HEK293 (cell line): ENCODE data around the gene GP1BB.

Experiments used
- HOXD13 ChIP-seq: sonication (generic); formaldehyde crosslinking; IDR thresholded peaks from 2 replicates; pipeline ENCODE4 v1.8.0; 2022; ENCODE audit warnings: missing genetic modification reagents, borderline replicate concordance
- SP2 ChIP-seq: fragments of 450-650 bp; formaldehyde crosslinking; IDR thresholded peaks from 2 replicates; pipeline ENCODE4 v1.5.1; 2016; ENCODE audit warnings: missing biosample characterization, missing genetic modification characterization
- ZEB2 ChIP-seq: fragments of 450-650 bp; formaldehyde crosslinking; IDR thresholded peaks from 2 replicates; pipeline ENCODE4 v1.5.1; 2016; ENCODE audit warnings: missing biosample characterization, missing genetic modification characterization
- ZNF138 ChIP-seq: fragments of 450-650 bp; formaldehyde crosslinking; IDR thresholded peaks from 2 replicates; pipeline ENCODE4 v1.5.1; 2016; ENCODE audit warnings: missing biosample characterization, missing genetic modification characterization, borderline replicate concordance
- ZNF174 ChIP-seq: fragments of 450-650 bp; formaldehyde crosslinking; IDR thresholded peaks from 2 replicates; pipeline ENCODE4 v1.5.0; 2017; ENCODE audit warnings: missing biosample characterization, mild to moderate bottlenecking, missing genetic modification characterization
- ZNF24 ChIP-seq: fragments of 450-650 bp; formaldehyde crosslinking; IDR thresholded peaks from 2 replicates; pipeline ENCODE4 v1.5.1; 2016; ENCODE audit warnings: missing biosample characterization, missing genetic modification characterization
- TF ChIP-seq, protein P1 (sequence below): fragments of 450-650 bp; formaldehyde crosslinking; IDR thresholded peaks from 2 replicates; pipeline ENCODE4 v1.5.1; 2016; ENCODE audit warnings: missing biosample characterization, missing genetic modification characterization
- TF ChIP-seq, protein P2 (sequence below): fragments of 450-650 bp; formaldehyde crosslinking; IDR thresholded peaks from 2 replicates; pipeline ENCODE4 v1.5.1; 2016; ENCODE audit warnings: missing biosample characterization, missing genetic modification characterization

DNA sequence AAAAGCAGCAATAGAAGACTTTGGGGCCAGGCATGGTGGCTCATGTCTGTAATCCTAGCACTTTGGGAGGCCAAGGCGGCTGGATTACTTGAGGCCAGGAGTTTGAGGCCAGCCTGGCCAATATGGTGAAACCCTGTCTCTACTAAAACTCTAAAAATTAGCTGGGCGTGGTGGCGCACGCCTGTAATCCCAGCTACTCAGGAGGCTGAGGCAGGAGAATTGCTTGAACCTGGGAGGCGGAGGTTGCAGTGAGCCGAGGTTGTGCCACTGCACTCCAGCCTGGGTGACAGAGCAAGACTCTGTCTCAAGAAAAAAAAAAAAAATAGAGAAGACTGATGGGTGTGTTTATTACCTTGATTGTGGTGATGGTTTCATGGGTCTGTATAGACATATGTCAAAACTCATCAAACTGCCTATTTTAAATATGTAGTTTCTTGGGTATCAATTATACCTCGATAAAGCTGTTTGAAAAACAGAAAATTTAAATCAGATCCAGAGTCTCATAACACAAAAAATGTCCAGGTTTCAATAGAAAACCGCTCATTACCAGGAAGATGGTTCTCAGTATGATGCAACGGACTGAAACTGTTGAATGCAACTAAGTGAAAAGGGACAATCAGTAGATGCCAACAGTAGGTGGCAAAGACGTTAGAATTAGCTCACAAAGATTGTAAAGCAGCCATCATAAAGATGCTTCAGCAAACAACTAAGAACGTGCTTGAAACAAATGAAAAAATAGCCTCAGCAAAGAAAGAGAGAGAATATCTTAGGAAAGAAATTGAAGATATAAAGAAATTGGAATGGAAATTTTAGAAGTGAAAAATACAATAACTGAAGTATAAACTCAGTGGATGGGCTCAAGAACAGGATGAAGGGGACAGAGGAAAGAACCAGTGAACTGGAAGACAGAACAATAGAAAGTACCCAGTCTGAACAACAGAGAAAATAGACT lies 42.2 kb upstream of the GP1BB start:
- TF ChIP-seq ZEB2 (tag by site-specific recombination) (no peak), ZNF24 (tag by site-specific recombination) (no peak), HOXD13 (CRISPR knock-in tag) (no peak), ZNF138 (tag by site-specific recombination) (no peak), SP2 (tag by site-specific recombination) (no peak), ZNF174 (tag by site-specific recombination) (no peak)
- TF ChIP-seq, protein P1, sequence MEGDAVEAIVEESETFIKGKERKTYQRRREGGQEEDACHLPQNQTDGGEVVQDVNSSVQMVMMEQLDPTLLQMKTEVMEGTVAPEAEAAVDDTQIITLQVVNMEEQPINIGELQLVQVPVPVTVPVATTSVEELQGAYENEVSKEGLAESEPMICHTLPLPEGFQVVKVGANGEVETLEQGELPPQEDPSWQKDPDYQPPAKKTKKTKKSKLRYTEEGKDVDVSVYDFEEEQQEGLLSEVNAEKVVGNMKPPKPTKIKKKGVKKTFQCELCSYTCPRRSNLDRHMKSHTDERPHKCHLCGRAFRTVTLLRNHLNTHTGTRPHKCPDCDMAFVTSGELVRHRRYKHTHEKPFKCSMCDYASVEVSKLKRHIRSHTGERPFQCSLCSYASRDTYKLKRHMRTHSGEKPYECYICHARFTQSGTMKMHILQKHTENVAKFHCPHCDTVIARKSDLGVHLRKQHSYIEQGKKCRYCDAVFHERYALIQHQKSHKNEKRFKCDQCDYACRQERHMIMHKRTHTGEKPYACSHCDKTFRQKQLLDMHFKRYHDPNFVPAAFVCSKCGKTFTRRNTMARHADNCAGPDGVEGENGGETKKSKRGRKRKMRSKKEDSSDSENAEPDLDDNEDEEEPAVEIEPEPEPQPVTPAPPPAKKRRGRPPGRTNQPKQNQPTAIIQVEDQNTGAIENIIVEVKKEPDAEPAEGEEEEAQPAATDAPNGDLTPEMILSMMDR (tag by site-specific recombination): no peak
- TF ChIP-seq, protein P2, sequence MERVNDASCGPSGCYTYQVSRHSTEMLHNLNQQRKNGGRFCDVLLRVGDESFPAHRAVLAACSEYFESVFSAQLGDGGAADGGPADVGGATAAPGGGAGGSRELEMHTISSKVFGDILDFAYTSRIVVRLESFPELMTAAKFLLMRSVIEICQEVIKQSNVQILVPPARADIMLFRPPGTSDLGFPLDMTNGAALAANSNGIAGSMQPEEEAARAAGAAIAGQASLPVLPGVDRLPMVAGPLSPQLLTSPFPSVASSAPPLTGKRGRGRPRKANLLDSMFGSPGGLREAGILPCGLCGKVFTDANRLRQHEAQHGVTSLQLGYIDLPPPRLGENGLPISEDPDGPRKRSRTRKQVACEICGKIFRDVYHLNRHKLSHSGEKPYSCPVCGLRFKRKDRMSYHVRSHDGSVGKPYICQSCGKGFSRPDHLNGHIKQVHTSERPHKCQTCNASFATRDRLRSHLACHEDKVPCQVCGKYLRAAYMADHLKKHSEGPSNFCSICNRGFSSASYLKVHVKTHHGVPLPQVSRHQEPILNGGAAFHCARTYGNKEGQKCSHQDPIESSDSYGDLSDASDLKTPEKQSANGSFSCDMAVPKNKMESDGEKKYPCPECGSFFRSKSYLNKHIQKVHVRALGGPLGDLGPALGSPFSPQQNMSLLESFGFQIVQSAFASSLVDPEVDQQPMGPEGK (tag by site-specific recombination): no peak
